H9 (cell line): ENCODE measurements around the gene MTG1. TPM values are rescaled to one million over a fixed set of nuclear protein-coding genes. Genes with fewer than 3 reads are reported as not detected.

ENCODE experiments used
- DNase-seq: peaks from one replicate; pipeline ENCODE4 v3.0.0-alpha.2; 2017
- H2AFZ ChIP-seq: one replicate; pipeline ENCODE4 v1.6.1; 2013; ENCODE audit warnings: mild to moderate bottlenecking, low read length, control low read depth, moderate library complexity
- H2AK5ac ChIP-seq: 2 replicates; pipeline ENCODE4 v1.6.1; 2013; ENCODE audit warnings: low read length, control low read depth, mixed read lengths; ENCODE audit not compliant: insufficient read length
- H2BK120ac ChIP-seq: one replicate; pipeline ENCODE4 v1.6.1; 2013; ENCODE audit warnings: low read depth, mild to moderate bottlenecking, low read length, control low read depth, inconsistent platforms; ENCODE audit not compliant: poor library complexity, severe bottlenecking
- H2BK12ac ChIP-seq: 2 replicates; pipeline ENCODE4 v1.6.1; 2013; ENCODE audit warnings: low read length, control low read depth, mixed read lengths, low read depth; ENCODE audit not compliant: insufficient read length
- H2BK15ac ChIP-seq: 2 replicates; pipeline ENCODE4 v1.6.1; 2013; ENCODE audit warnings: low read depth, low read length, control low read depth
- H2BK20ac ChIP-seq: one replicate; pipeline ENCODE4 v1.6.1; 2013; ENCODE audit warnings: low read depth, mild to moderate bottlenecking, low read length, control low read depth, inconsistent platforms; ENCODE audit not compliant: poor library complexity, severe bottlenecking
- H2BK5ac ChIP-seq: 2 replicates; pipeline ENCODE4 v1.6.1; 2013; ENCODE audit warnings: low read length, control low read depth, mixed read lengths; ENCODE audit not compliant: insufficient read length
- H3K14ac ChIP-seq: 2 replicates; pipeline ENCODE4 v1.6.1; 2013; ENCODE audit warnings: low read length, control low read depth; ENCODE audit not compliant: insufficient read depth
- H3K18ac ChIP-seq: 2 replicates; pipeline ENCODE4 v1.6.1; 2013; ENCODE audit warnings: low read depth, mild to moderate bottlenecking, mixed read lengths, low read length, control low read depth; ENCODE audit not compliant: insufficient read length
- H3K23ac ChIP-seq: 2 replicates; pipeline ENCODE4 v1.6.1; 2013; ENCODE audit warnings: low read length, control low read depth, mixed read lengths, low read depth; ENCODE audit not compliant: insufficient read length
- H3K23me2 ChIP-seq: 2 replicates; pipeline ENCODE4 v1.6.1; 2013; ENCODE audit warnings: low read depth, mild to moderate bottlenecking, mixed read lengths, low read length, control low read depth; ENCODE audit not compliant: insufficient read length, poor library complexity, severe bottlenecking
- H3K27ac ChIP-seq: 2 replicates; pipeline ENCODE4 v1.5.1; 2013; ENCODE audit warnings: low read length, control low read depth, mixed read lengths, low read depth; ENCODE audit not compliant: insufficient read length
- H3K27me3 ChIP-seq: 2 replicates; pipeline ENCODE4 v1.6.1; 2013; ENCODE audit warnings: low read length, control low read depth, inconsistent platforms; ENCODE audit not compliant: insufficient read depth
- H3K4ac ChIP-seq: 2 replicates; pipeline ENCODE4 v1.6.1; 2013; ENCODE audit warnings: low read depth, mild to moderate bottlenecking, control low read depth, inconsistent platforms, low read length, moderate library complexity
- H3K4me1 ChIP-seq: 2 replicates; pipeline ENCODE4 v1.6.1; 2013; ENCODE audit warnings: low read length, control low read depth, inconsistent platforms; ENCODE audit not compliant: insufficient read depth
- H3K4me2 ChIP-seq: 2 replicates; pipeline ENCODE4 v1.6.1; 2013; ENCODE audit warnings: low read length, control low read depth, mixed read lengths; ENCODE audit not compliant: insufficient read length, insufficient read depth
- H3K56ac ChIP-seq: 2 replicates; pipeline ENCODE4 v1.6.1; 2013; ENCODE audit warnings: low read depth, mild to moderate bottlenecking, mixed read lengths, low read length, control low read depth; ENCODE audit not compliant: insufficient read length
- H3K79me1 ChIP-seq: 2 replicates; pipeline ENCODE4 v1.6.1; 2013; ENCODE audit warnings: low read depth, mild to moderate bottlenecking, moderate library complexity, low read length, control low read depth, inconsistent platforms; ENCODE audit not compliant: insufficient read depth, poor library complexity, severe bottlenecking
- H3K79me2 ChIP-seq: 2 replicates; pipeline ENCODE4 v1.6.1; 2013; ENCODE audit warnings: low read length, control low read depth, inconsistent platforms; ENCODE audit not compliant: insufficient read depth
- H3K9ac ChIP-seq: 2 replicates; pipeline ENCODE4 v1.6.1; 2013; ENCODE audit warnings: low read length, control low read depth, mixed read lengths; ENCODE audit not compliant: insufficient read length; ENCODE audit errors: extremely low read depth
- H3K9me3 ChIP-seq: one replicate; pipeline ENCODE4 v1.6.1; 2013; ENCODE audit warnings: low read depth, low read length, inconsistent platforms; ENCODE audit not compliant: control insufficient read depth
- H3T11ph ChIP-seq: one replicate; pipeline ENCODE4 v1.6.1; 2013; ENCODE audit warnings: mild to moderate bottlenecking, low read length, control low read depth, inconsistent platforms
- H4K20me1 ChIP-seq: one replicate; pipeline ENCODE4 v1.6.1; 2013; ENCODE audit not compliant: control insufficient read depth, insufficient read length, insufficient read depth
- H4K5ac ChIP-seq: 2 replicates; pipeline ENCODE4 v1.6.1; 2013; ENCODE audit warnings: low read depth, mild to moderate bottlenecking, mixed read lengths, low read length, control low read depth; ENCODE audit not compliant: insufficient read length
- H4K8ac ChIP-seq: replicated peaks from 2 replicates; pipeline ENCODE4 v1.6.1; 2013; ENCODE audit warnings: low read length, control low read depth, mixed read lengths, low read depth; ENCODE audit not compliant: insufficient read length
- H4K91ac ChIP-seq: 2 replicates; pipeline ENCODE4 v1.6.1; 2013; ENCODE audit warnings: low read depth, mild to moderate bottlenecking, moderate library complexity, mixed read lengths, low read length, control low read depth; ENCODE audit not compliant: insufficient read length
- H3K27ac Mint-ChIP-seq, 3 experiments: 2 replicates in 2 of 3; 3 replicates in 1 of 3; pipeline ENCODE4 v1.8.0; 2020 to 2021; ENCODE audit warnings: mixed read lengths in 3 of 3, mild to moderate bottlenecking in 1 of 3, moderate library complexity in 1 of 3
- H3K27me3 Mint-ChIP-seq: 2 replicates; pipeline ENCODE4 v1.8.0; 2021; ENCODE audit warnings: low read depth, mild to moderate bottlenecking, moderate library complexity, mixed read lengths
- H3K36me3 Mint-ChIP-seq, 3 experiments: 2 replicates in 2 of 3; 3 replicates in 1 of 3; pipeline ENCODE4 v1.8.0; 2020 to 2021; ENCODE audit warnings: low read depth in 3 of 3, mixed read lengths in 3 of 3; ENCODE audit not compliant: insufficient read depth in 1 of 3
- H3K4me1 Mint-ChIP-seq, 2 experiments: 2 replicates each; pipeline ENCODE4 v1.8.0; 2020; ENCODE audit warnings: mixed read lengths in 2 of 2
- H3K4me3 Mint-ChIP-seq, 2 experiments: 2 replicates in 1 of 2; 3 replicates in 1 of 2; pipeline ENCODE4 v1.8.0; 2020 to 2021; ENCODE audit warnings: mild to moderate bottlenecking in 2 of 2, mixed read lengths in 2 of 2, moderate library complexity in 1 of 2
- H3K9me3 Mint-ChIP-seq, 2 experiments: 2 replicates in 1 of 2; 3 replicates in 1 of 2; pipeline ENCODE4 v1.8.0; 2020; ENCODE audit warnings: mild to moderate bottlenecking in 2 of 2, mixed read lengths in 2 of 2, moderate library complexity in 1 of 2
- CTCF ChIP-seq: fragments of 200-600 bp; sonication (generic); conservative IDR thresholded peaks from 3 replicates; pipeline ENCODE4 v1.8.0; 2021; ENCODE audit warnings: antibody characterized with exemption, mild to moderate bottlenecking
- WGBS: extraction: QIAGEN DNeasy Blood & Tissue Kit; methylation state at CpG from one replicate; pipeline ENCODE4 v1.1.7; 2013; ENCODE audit warnings: missing lambda C conversion rate, low lambda C conversion rate, mixed read lengths; ENCODE audit not compliant: insufficient read length; ENCODE audit errors: extremely low coverage; 5-methylcytosine and 5-hydroxymethylcytosine counted together
- total RNA-seq: library from RNA; stranded (reverse); gene quantifications from 2 replicates; pipeline ENCODE4 v1.2.1, GENCODE V29; 2021

MTG1 gene
- total RNA-seq, 1 experiment from 2014 or later = 65.3 TPM

DNA sequence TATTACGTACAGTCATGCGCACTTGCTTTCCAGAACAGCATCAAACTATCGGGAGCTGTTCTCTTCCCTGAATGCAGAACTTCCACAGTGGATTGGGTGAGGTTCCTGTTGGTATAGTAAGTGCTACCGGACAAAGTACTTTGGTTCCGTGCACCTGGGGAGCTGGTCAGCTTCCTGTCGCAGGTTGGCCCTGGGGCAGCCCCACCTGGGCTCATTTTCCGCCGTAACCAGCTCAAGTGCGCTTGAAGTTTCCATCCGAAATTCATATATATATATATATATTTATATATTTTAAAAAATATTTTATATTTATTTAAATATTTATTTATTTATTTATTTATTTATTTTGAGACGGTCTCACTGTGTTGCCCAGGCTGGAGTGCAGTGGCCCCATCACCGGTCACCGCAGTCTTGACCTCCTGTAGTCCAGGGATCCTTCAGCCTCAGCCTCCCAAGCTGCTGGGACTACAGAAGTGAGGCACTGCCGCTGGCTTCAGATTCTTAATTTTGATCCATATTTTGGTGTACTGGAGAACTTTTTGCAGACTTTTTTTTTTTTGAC lies 66.3 kb downstream of the MTG1 start:
- no CpG with 5 or more reads among the region's 14 CpGs for WGBS
- H3K27ac Mint-ChIP-seq = no peak overlapping the region
- no peak overlapping the region for H3K27ac ChIP-seq

More for the DNA sequence above, 66.3 kb downstream of the MTG1 start:
- Histone ChIP-seq H4K91ac (no peak overlapping the region), H3K27me3 (no peaks in the 10 kb centered on the region), H3K9ac (no peak overlapping the region), H3K23me2 (no peaks in the 10 kb centered on the region), H3K4ac (no peak overlapping the region), H4K20me1 (no peaks in the 10 kb centered on the region), H3K9me3 (peaks cover 75% of the 10 kb centered on the region), H3K79me1 (no peaks in the 10 kb centered on the region), H4K8ac (no peak overlapping the region), H3T11ph (no peak overlapping the region), H4K5ac (no peak overlapping the region), H2BK20ac (no peak overlapping the region), H2AFZ (no peak overlapping the region), H3K14ac (no peak overlapping the region), H2BK120ac (no peak overlapping the region), H2BK5ac (no peak overlapping the region), H3K4me2 (no peak overlapping the region), H3K56ac (no peak overlapping the region), H3K79me2 (no peaks in the 10 kb centered on the region), H2BK12ac (no peak overlapping the region), H3K23ac (no peak overlapping the region), H3K4me1 (no peaks in the 10 kb centered on the region), H2AK5ac (no peak overlapping the region), H2BK15ac (no peak overlapping the region), H3K18ac (no peak overlapping the region)
- H3K4me1 Mint-ChIP-seq = no peaks in the 10 kb centered on the region
- no peak overlapping the region; a peak in 1 of 5 replicates for H3K4me3 Mint-ChIP-seq
- peaks cover 7% of the 10 kb centered on the region for H3K27me3 Mint-ChIP-seq
- peaks cover 5 to 18% (median 8%) of the 10 kb centered on the region in 3 experiments; a peak in 5 of 7 replicates for H3K36me3 Mint-ChIP-seq
- H3K9me3 Mint-ChIP-seq = peaks cover 78 to 86% of the 10 kb centered on the region in 2 experiments
- TF ChIP-seq CTCF = no peak
- DNase-seq = no peak
